GM18868 (cell line): ENCODE results near the gene PYDC2.
"Not testable (repeated sequence)": the region's sequence is repeated elsewhere in the genome, so short reads cannot be mapped to it uniquely, and the experiment has no call there.

ENCODE experiments used
- ATAC-seq: cut with Tn5 transposase; IDR thresholded peaks from one replicate; pipeline ENCODE4 v1.9.1; 2021; ENCODE audit warnings: mild to moderate bottlenecking, moderate library complexity; ENCODE audit not compliant: unreplicated experiment

The PYDC2 gene

GRCh38 chr3:191460360-191460759 is 603 bp upstream of the PYDC2 start:
- no peak for ATAC-seq

GRCh38 chr3:191470080-191470479 is 9.1 kb downstream of the PYDC2 start:
- ATAC-seq, result no peak

- no peak for ATAC-seq
Measured at GRCh38 chr3:191470545-191470944, 9.6 kb downstream of the PYDC2 start.

GRCh38 chr3:191473661-191474198 is 12.8 kb downstream of the PYDC2 start:
- no peak for ATAC-seq

DNA sequence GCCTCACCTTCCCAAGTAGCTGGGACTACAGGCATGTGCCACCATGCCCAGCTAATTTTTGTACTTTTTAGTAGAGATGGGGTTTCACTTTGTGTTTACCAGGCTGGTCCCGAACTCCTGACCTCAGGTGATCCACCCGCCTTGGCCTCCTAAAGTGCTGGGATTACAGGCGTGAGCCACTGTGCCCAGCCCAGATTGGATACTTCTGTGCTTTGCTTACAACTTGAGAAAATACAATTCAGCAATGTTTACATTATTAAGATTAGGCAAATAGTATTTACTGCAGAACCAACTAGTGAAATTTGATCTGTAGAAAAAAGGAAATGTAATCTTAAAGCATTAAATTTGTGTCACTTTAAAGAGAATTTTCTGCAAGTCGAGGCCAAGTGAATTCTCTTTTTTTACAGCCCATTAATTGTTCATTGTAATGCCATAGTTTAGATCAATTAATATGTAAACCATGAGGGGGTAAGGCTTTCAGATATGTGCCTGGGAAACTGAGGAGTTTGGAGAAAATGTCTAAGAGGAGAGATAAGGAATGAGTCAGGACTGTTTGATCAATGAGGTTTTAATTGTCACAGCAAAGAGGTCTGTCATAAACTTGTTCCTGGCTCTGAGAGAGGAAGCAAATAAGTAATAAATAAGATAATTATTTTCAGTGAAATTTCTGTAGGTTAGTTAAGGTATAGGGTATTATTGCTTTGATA is 15.3 kb downstream of the PYDC2 start:
- ATAC-seq, result no peak

DNA sequence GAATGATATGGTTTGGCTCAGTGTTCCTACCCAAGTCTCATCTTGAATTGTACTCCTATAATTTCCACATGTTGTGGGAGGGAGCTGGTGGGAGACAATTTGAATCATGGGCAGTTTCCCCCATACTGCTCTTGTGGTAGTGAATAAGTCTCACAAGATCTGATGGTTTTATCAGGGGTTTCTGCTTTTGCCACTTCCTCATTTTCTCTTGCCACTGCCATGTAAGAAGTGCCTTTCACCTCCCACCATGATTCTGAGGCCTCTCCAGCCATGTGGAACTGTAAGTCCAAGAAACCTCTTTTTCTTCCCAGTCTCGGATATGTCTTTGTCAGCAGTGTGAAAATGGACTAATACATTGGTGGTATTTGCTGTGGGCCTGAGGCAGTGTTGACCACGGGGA is 23.0 kb downstream of the PYDC2 start:
- not testable (repeated sequence) for ATAC-seq

DNA sequence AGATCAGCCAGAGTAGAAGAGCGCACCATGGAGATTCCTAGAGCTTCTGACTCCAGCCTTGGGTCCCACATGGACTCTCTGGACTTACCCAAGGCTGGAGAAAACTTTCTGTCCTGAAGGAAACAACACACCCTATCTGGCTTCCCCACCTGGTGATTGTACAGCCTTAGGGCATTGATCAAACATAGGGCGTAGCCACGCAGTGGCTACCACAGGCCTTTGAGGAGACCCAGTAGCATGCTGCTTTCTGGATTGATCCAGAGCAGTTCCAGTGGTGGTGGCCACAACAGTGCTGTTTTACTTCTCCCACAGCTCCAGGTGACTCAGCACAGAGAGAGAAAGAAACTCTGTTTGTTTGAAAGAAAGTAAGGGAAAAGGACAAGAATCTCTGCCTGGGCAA is 23.5 kb downstream of the PYDC2 start:
- ATAC-seq, result no peak

DNA sequence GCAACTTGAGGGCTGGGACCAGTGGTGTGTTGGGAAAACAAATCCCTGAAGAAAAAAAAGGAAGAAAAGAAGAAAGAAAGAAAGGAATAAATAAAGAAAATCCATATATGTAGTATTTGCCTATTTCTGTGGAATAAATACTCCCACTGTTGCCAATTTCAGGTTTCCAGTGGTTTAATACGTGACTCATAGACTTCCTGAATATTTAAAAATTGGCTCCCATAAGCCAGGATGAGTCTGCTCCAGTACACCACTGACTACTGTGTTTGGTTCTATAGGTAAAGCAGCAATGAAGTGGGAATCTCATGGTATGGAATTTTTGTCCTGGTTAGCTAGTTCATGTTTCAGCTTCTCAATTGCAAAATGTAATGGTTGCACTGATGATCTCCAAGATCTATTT is 31.6 kb downstream of the PYDC2 start:
- ATAC-seq, result no peak

DNA sequence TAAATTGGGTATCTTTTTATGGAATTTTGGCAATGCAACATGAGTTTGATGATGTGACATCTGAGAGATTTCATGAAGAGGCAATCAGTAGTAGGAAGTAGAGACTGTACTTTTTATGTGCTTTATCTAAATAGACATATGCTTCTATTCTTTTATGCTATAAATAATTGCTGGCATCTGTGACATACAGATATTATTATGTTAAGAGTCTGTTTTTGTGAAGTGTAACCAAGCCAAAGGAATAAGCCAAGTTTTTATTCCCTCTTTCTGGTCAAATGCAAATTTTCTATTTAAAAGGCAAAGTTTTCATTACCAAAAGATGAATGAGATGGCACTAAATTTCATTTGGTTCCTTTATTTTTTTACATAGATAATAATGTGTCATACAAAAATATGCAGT is 32.4 kb downstream of the PYDC2 start:
- no peak for ATAC-seq

GRCh38 chr3:191499307-191500080 is 38.5 kb downstream of the PYDC2 start:
- no peak for ATAC-seq

DNA sequence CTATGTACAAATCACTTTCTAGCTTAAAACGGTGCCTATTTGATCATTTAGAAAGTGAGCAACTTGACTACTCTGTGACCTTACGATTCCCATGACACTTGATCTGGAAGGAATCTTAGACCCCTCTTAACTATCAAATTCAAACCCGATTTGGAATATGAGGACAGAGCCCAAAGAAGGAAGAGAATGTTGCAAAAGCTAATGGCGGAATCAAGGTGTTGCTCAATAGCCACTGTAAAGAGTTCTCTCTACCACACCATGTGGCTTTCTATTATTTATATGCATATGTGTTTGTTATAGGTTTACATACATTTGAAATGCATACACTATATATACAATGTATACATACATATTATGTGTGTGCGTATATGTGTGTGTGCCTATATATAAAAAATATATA is 39.9 kb downstream of the PYDC2 start:
- ATAC-seq, result no peak

DNA sequence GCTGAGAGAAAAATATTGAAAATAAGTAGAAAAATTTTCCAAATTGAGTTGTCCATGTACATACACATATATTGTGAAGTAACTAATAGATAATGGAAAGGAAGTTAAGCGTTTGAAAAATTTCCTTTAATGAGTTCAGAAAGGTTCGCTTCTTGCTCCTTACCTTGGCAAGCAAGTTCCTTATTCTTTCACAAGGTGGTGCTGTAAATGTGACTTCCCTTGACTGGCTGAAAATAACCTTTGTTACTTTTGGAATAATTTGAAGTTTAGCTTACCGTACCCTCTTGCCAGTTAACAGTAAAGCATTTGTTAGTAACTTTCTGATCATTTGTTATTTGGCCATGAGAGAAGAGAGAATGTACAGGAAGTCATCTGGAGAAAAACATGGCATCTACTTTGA is 41.6 kb downstream of the PYDC2 start:
- ATAC-seq, result no peak

DNA sequence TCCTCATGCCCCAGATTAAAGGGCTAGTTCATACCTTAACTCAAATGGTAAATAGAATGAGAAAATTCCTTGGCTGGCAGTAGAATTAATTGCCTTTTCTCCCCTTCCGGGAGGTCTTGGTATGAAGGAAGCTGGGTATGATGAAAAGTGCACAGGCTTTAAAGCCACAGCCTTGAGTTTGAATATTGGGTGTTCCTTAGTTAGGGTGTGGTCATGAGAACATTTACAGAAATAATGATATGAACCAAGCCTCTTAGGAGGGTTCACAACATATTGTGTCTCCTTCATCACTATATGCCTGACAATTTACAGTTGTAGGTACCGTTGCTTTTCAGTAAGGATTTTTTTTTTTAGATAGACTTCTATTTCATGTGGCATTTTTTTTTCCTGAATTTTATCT is 48.1 kb downstream of the PYDC2 start:
- no peak for ATAC-seq
